Measurements from ENCODE around the gene KATNAL2.

KATNAL2 gene

DNA sequence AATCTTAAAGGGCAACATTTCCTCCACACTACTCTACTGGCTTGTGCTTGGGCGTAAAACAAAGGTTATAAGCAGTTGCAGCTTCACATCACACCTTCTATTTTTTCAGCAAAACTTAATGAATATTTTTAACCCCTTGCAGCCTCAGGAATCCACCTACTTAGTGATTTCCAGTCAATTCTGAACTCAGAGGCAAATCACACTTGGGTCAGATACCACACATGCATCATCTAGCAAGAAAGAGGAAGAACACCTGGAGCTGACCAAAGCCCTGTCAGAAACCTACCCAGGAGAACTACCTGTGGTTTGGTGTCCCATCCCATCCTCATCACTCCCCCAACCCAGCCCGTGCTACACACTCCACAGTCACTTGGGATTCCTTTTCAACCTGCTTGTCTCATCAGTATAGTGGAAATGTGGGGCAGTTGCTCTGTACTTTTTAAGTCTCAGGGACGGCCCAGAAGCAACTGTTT is 25.6 kb upstream of the KATNAL2 start:
- DNase-seq (ENCODE audit: extremely low spot score): no peak
- CTCF ChIA-PET: no interaction called here
- no peak for TF ChIP-seq LEF1 (IDR thresholded peaks at IDR 0.05; ENCODE audit: borderline replicate concordance)
- TF ChIP-seq TARDBP (IDR thresholded peaks at IDR 0.05): no peak
- no peak for TF ChIP-seq SUZ12 (IDR thresholded peaks at IDR 0.05)
- TF ChIP-seq CTBP1 (IDR thresholded peaks at IDR 0.05; ENCODE audit: borderline replicate concordance): no peak
- TF ChIP-seq L3MBTL2 (conservative IDR thresholded peaks at IDR 0.05): no peak
- no peak for TF ChIP-seq FOXM1 (IDR thresholded peaks at IDR 0.05; ENCODE audit: borderline replicate concordance)
- TF ChIP-seq NFRKB (IDR thresholded peaks at IDR 0.05): no peak
- no peak for TF ChIP-seq ARNT (IDR thresholded peaks at IDR 0.05)
- no peak for TF ChIP-seq FOXK2 (IDR thresholded peaks at IDR 0.05)
- POLR2A ChIA-PET: no interaction called here

DNA sequence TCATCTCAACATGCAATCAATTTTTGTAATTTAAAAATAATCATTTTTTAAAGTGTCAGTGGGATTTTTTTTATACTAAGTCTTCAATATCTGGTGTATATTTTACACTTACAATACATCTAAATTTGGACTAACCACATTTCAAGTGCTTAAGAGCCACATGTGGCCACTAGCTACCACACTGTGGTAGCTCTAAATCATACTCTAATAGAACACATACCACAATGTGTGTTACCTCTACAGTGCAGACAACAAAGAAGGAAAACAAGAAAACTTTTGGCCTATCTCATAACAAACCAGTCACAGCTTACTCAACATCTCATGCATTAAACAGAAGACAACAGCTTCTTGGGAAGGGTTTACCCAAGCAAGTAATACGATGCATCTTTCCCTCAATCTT is 24.6 kb upstream of the KATNAL2 start:
- ChIA-PET CTCF (no interaction called here), POLR2A (interaction anchor here (1.5 kb wide), 1 partner anchor 25 kb away, joined by 6 read pairs; the partner anchor contains the start of genes KATNAL2 and PIAS2)
- no peak for DNase-seq (ENCODE audit: extremely low spot score)
- TF ChIP-seq ELF4 (IDR thresholded peaks at IDR 0.05): no peak
- TF ChIP-seq TARDBP (IDR thresholded peaks at IDR 0.05): no peak
- TF ChIP-seq LEF1 (IDR thresholded peaks at IDR 0.05; ENCODE audit: borderline replicate concordance): no peak
- no peak for TF ChIP-seq SP1 (IDR thresholded peaks at IDR 0.05)
- no peak for TF ChIP-seq FOXK2 (IDR thresholded peaks at IDR 0.05)
- TF ChIP-seq NFRKB (IDR thresholded peaks at IDR 0.05): no peak
- TF ChIP-seq FOXM1 (IDR thresholded peaks at IDR 0.05; ENCODE audit: borderline replicate concordance): no peak
- no peak for TF ChIP-seq SUZ12 (IDR thresholded peaks at IDR 0.05)
- no peak for TF ChIP-seq ARNT (IDR thresholded peaks at IDR 0.05)
- no peak for TF ChIP-seq FOXA1 (IDR thresholded peaks at IDR 0.05)
- TF ChIP-seq ZNF384 (IDR thresholded peaks at IDR 0.05): no peak
- TF ChIP-seq L3MBTL2 (conservative IDR thresholded peaks at IDR 0.05): no peak
- TF ChIP-seq, protein P1, sequence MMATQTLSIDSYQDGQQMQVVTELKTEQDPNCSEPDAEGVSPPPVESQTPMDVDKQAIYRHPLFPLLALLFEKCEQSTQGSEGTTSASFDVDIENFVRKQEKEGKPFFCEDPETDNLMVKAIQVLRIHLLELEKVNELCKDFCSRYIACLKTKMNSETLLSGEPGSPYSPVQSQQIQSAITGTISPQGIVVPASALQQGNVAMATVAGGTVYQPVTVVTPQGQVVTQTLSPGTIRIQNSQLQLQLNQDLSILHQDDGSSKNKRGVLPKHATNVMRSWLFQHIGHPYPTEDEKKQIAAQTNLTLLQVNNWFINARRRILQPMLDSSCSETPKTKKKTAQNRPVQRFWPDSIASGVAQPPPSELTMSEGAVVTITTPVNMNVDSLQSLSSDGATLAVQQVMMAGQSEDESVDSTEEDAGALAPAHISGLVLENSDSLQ (IDR thresholded peaks at IDR 0.05): no peak
- TF ChIP-seq BHLHE40 (IDR thresholded peaks at IDR 0.05; ENCODE audit: borderline replicate concordance): no peak
- no peak for TF ChIP-seq HDGF (IDR thresholded peaks at IDR 0.05; ENCODE audit: borderline replicate concordance)
- no peak for TF ChIP-seq CTBP1 (IDR thresholded peaks at IDR 0.05; ENCODE audit: borderline replicate concordance)

DNA sequence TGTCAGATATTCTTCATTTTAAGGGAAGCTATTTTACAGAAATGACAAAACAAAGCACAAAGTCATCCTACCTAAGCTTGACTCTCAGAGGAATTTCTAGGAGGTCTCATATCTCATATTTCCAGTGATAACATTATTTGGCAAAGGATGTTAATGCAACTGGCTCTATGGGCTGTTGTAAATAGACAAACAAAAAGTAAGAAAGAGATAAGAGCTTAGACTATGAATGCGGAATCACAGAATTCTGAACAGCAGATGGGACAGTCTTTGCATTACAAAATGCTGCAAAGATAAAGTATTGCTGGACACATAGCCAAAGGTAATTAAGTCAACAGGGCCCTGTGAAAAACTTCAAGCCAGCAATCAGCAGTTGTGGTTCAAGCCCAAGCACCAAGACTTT is 24.0 kb upstream of the KATNAL2 start:
- CTCF ChIA-PET: no interaction called here

DNA sequence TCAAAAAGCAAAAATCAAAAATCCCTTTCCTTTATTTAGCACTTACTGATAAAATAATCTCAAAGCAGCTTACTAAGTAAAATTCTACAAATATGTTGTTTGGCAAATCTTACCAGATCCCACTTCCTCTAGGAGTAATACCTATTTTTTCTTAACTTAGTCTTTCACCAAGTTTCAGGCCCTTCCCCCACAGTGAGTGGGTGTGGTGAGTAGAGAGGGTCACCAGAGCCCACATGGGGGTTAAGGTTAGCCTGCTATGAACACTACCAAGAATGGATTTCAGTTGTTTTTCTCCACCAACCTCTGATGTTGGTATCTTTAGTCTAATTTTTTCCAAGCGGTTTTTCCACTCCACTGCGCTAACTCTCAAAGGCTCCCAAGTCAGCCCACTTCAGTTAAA is 23.3 kb upstream of the KATNAL2 start:
- ChIA-PET POLR2A (no interaction called here), CTCF (no interaction called here)
- DNase-seq (ENCODE audit: extremely low spot score): no peak
- no peak for TF ChIP-seq FOXK2 (IDR thresholded peaks at IDR 0.05)
- TF ChIP-seq CTBP1 (IDR thresholded peaks at IDR 0.05; ENCODE audit: borderline replicate concordance): no peak
- no peak for TF ChIP-seq FOXA1 (IDR thresholded peaks at IDR 0.05)
- TF ChIP-seq FOXM1 (IDR thresholded peaks at IDR 0.05; ENCODE audit: borderline replicate concordance): no peak
- TF ChIP-seq ZNF384 (IDR thresholded peaks at IDR 0.05): no peak
- no peak for TF ChIP-seq BHLHE40 (IDR thresholded peaks at IDR 0.05; ENCODE audit: borderline replicate concordance)
- no peak for TF ChIP-seq L3MBTL2 (conservative IDR thresholded peaks at IDR 0.05)
- TF ChIP-seq ELF4 (IDR thresholded peaks at IDR 0.05): no peak
- TF ChIP-seq, protein P1 (IDR thresholded peaks at IDR 0.05): no peak

More for the DNA sequence above, 24.0 kb upstream of the KATNAL2 start:
- TF ChIP-seq L3MBTL2 (conservative IDR thresholded peaks at IDR 0.05): no peak
- TF ChIP-seq TARDBP (IDR thresholded peaks at IDR 0.05): no peak
- TF ChIP-seq FOXK2 (IDR thresholded peaks at IDR 0.05): no peak
- TF ChIP-seq SP1 (IDR thresholded peaks at IDR 0.05): no peak
- no peak for TF ChIP-seq ARNT (IDR thresholded peaks at IDR 0.05)
- TF ChIP-seq, protein P1 (IDR thresholded peaks at IDR 0.05): no peak
- no peak for TF ChIP-seq LEF1 (IDR thresholded peaks at IDR 0.05; ENCODE audit: borderline replicate concordance)
- no peak for TF ChIP-seq NFRKB (IDR thresholded peaks at IDR 0.05)
- no peak for TF ChIP-seq HDGF (IDR thresholded peaks at IDR 0.05; ENCODE audit: borderline replicate concordance)
- no peak for TF ChIP-seq SUZ12 (IDR thresholded peaks at IDR 0.05)
- TF ChIP-seq ELF4 (IDR thresholded peaks at IDR 0.05): no peak
- TF ChIP-seq BHLHE40 (IDR thresholded peaks at IDR 0.05; ENCODE audit: borderline replicate concordance): no peak
- no peak for DNase-seq (ENCODE audit: extremely low spot score)
- POLR2A ChIA-PET: interaction anchor here (1.5 kb wide), 1 partner anchor 24 kb away, joined by 6 read pairs; the partner anchor contains the start of genes KATNAL2 and PIAS2

DNA sequence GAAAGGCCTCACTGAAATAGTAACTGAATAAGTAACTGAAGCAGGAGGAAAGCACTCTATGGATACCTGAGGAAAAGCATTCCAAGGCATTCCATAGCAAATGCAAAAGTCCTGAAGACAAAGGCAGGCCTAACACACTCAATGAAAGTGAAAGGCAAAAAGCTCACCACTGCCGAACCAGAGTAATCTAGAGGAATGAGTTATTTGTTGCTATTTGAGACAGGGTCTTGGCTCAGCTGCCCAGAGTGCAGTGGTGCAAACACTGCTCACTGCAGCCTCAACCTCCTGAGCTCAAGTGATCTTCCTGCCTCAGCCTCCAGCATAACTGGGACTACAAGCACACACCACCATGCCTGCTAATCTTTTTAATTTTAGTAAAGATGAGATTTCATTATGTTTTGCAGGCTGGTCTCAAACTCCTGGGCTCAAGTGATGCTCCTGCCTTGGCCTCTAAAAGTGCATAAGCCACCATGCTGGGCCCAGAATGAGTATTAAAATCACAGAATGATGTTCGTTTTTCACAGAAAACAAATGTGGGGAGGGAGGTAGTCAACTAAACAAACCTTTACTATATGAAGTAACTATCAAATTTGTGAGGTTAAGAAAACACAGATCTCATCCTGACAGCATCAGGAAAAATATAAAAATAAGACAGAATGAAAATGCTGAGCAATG is 18.0 kb upstream of the KATNAL2 start:
- POLR2A ChIA-PET: interaction anchor here (1.6 kb wide), 1 partner anchor 18 kb away, joined by 6 read pairs; the partner anchor contains the start of genes KATNAL2 and PIAS2
- TF ChIP-seq NFRKB (IDR thresholded peaks at IDR 0.05) (no peak), SUZ12 (IDR thresholded peaks at IDR 0.05) (no peak), TARDBP (IDR thresholded peaks at IDR 0.05) (no peak)
- CTCF ChIA-PET: no interaction called here
- DNase-seq (ENCODE audit: extremely low spot score): no peak

DNA sequence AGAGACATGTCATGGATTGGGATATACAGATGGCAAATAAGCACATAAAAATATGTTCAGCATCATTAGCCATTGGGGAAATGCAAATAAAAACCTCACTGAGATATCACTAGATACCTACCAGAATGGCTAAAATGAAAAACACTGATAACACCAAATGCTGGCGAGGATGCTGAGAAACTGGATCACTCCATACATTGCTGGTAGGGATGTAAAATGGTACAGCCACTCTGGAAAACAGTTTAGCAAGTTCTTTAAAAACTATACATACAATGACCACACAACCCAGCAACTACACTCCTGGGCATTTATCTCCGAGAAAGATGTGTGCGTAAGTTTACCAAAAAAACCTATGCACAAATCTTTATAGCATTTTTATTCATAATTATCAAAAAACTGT is 14.0 kb upstream of the KATNAL2 start:
- CTCF ChIA-PET: no interaction called here
- TF ChIP-seq CTBP1 (IDR thresholded peaks at IDR 0.05; ENCODE audit: borderline replicate concordance) (no peak), NFRKB (IDR thresholded peaks at IDR 0.05) (no peak), SP1 (IDR thresholded peaks at IDR 0.05) (no peak)
- TF ChIP-seq, protein P1 (IDR thresholded peaks at IDR 0.05): no peak
- POLR2A ChIA-PET: no interaction called here
- no peak for DNase-seq (ENCODE audit: extremely low spot score)
